Raji (cell line): ENCODE data around the gene IPO11.
A peak's percentile ranks its signal among the peaks of the same experiment; 100 is the strongest.

Experiments used
- POLR2A ChIP-seq: IDR thresholded peaks from 2 replicates; pipeline ENCODE4 v1.6.1; 2011; ENCODE audit warnings: low read depth, low read length, control low read depth; ENCODE audit not compliant: insufficient read depth

Gene IPO11

GRCh38 chr5:62412549-62413329 lies at the start of gene IPO11:
Gene IPO11 (plus strand): TSS chr5:62412763. CDS start chr5:62437280, 24,517 bp downstream.
- TF ChIP-seq POLR2A, result peak; percentile 84

GRCh38 chr5:62369039-62369438 lies 43.5 kb upstream of the IPO11 start:
- no peak for TF ChIP-seq POLR2A

DNA sequence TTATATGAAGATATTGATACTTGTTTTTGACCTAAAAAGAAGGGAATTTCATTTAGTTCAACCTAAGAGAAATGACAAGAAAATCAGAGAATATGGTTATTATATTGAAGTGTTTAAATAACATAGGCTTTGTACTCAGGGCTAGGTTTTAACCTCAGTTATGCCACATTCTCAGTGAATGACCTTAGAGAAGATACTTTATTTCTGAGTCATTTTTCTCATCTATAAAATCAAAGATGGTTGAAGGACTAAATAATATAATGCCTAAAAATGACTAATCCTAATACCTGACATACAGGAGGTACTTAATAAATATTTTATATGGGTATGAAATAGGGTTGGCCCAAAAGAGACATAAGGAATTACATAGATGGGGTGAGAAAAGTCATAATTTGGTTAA lies 41.2 kb upstream of the IPO11 start:
- TF ChIP-seq POLR2A, result no peak

- no peak for TF ChIP-seq POLR2A
These were observed 40.0 kb upstream of the IPO11 start for GRCh38 chr5:62372600-62372999.

DNA sequence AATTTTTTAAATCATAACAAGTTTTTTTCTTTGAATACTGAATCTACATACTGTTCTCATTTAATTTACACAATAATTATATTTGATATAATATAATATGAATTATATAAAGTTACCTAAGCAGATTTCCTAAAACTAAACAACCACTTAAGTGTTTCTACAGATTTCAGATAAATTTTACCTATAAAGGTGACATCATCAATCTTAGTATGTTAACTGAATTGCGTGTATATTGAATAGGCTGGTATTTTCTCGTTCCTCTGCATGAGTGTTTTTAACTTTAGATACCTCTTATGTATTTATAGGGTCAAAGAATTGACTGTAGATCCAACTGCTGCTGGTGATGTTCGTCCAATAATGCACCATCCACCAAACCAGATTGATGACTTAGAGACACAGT lies 39.2 kb upstream of the IPO11 start:
- TF ChIP-seq POLR2A, result no peak

GRCh38 chr5:62374090-62374489 lies 38.5 kb upstream of the IPO11 start:
- no peak for TF ChIP-seq POLR2A

DNA sequence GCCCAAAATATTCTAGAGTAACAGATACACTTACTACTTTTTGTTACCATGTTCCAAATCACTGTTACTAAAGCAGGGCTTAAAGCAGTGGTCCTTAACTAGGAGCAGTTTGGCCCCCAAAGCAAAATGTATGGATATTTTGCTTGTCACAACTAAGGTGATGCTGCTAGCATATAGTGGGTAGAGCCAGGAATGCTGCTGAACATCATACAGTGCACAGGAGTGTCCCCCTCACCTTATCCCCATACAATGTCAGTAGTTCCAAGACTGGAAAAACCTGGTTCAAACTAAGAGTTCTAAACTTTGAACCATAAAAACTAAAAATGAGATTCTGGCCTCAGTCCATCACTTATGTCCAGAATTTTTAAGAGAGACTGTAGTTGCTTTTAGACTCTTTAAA lies 36.9 kb upstream of the IPO11 start:
- TF ChIP-seq POLR2A, result no peak

DNA sequence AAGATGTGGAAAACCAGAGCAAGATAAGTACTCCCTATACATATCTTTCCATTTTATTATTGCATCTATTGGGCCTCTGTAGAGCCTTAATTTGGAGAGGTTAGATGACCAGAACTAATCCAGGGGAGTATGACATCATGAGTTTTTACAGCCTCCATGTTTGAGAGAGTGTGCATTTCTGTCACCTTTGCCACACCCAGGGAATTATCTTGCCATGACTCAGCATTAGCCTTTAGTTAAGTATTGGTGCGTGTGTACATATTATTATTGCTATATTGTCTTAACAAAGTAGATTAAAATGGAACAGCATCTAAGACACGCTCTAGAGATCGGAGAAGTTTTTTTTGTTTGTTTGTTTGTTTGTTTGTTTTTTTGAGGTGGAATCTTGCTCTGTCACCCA lies 36.5 kb upstream of the IPO11 start:
- TF ChIP-seq POLR2A, result no peak

DNA sequence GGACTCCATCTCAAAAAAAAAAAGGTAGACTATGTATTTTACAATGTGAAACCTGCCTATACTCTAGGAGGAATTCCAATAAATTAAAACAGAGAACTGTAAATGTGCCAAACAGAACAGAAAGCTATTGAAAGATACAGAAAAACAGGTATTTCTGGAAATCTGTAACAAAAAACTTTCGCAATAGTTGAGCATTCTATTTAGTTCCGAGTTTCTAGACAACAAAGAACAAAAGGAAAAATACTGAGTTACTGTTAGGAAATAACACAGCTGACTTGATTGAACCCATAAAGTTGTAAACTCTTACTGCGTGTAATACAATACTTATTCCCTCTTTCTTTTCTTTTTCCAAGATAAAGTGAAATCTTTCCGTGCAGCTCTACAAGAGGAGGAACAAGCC lies 27.4 kb upstream of the IPO11 start:
- TF ChIP-seq POLR2A, result no peak

- TF ChIP-seq POLR2A, result no peak
These were observed 26.7 kb upstream of the IPO11 start for GRCh38 chr5:62385816-62386400.

- TF ChIP-seq POLR2A, result no peak
These were observed 25.7 kb upstream of the IPO11 start for GRCh38 chr5:62386824-62387223.

DNA sequence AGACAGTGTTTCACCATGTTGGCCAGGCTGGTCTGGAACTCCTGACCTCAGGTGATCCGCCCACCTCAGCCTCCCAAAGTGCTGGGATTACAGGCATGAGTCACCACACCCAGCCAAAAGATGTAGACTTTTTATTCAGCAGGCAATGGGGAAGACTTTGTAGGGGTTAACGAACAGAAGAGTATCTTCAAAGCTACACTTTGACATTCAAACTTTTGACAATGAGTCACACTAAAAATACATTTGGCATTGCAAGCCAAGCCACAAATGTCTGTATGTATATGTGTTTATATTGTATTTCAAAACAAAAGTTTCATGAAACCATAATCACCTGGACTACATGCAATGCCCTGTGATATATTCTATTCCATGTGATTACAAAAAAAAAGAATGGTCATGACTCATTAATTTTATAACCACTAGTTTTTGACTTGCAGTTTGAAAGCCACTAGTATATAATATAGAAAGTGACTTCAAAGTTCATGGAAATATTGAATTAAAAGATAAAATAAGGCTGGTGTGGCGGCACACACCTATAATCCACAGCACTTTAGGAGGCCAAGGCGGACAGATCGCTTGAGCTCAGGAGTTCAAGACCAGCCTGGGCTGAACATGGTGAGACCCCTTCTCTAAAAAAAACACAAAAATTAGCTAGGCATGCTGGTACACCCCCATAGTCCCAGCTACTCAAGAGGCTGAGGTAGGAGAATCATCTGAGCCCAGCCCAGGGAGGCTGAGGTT lies 17.2 kb upstream of the IPO11 start:
- TF ChIP-seq POLR2A, result no peak

DNA sequence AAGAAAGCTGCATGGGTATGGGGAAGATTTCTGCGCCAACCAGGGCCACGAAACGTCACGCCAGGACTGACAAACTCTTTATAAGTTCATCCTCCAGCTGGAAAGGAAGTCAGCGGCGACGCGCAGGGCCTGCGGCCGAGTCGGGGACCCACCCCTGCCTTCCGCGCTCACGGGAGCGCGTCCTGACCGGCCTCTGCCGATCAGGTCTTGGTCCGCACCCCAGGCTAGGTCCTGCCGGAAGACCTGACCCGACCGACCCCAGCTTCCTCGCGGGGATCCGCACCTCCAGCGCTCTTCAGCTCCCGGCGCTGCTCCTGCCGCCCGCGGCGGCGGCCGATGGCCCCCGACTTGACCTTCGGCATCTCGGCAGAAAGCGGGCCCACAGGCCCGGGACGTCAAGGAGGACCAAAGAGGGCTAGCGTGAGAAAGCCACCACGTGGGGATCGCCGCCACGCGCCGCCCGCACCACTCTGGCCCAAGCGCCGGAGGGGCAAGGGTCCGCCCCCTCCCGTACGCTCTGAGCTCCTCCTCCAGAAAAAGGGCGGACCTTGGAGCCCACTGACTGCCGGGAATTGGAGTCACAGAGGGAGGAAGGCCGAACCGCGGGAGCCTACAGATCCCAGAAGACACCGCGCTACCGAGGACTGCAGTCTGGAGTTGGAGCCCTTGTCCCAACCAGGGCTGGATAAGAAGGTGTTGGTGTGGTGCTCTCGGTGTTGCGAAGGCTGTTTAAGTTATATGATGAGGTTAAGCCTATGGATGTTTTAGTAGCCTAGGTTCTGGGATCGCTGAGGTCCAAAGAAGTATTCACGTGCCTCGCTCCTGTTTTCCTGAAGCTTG lies 8.9 kb upstream of the IPO11 start, which contains the start of gene DIMT1:
DIMT1 (minus strand) TSS at position 495 of the 840 bp plus-strand sequence; CDS start at position 362, 133 bp downstream.
- TF ChIP-seq POLR2A, result peak; percentile 99

DNA sequence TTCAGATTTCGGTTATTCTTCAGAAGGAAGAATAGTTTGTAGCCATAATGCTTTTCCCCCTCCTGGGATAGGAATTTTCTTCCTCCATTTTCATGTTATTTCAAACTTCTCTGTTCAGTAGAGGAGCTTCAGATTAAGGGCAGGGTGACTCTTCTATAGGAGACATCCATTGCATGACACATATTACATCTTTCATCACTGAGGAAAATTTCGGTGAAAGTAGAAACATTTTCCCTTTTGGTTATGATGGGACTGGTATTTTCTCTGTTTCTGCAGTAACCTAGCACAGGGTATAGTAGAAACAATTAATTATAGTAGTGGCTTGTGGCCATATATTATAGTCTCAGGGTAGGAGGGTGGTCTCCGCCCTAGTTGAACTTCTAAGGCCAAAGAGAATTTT lies 1.1 kb downstream of the IPO11 start:
- TF ChIP-seq POLR2A, result no peak
